ENCODE data around the gene LAMA2. TPM values are rescaled to one million over a fixed set of nuclear protein-coding genes. Genes with fewer than 3 reads are reported as not detected.

Gene LAMA2
- total and polyA plus RNA-seq, 2 of the 8 experiments (the other 6 are each of a cell fraction or from before 2014, with no cell fraction given) = 1.3 to 3.8 TPM

GRCh38 chr6:129014302-129014701, 131.4 kb downstream of the LAMA2 start:
- no peaks in the 10 kb centered on the region for H3K23me2 ChIP-seq (ENCODE audit: low read depth, low read length)
- no peak overlapping the region for H3K18ac ChIP-seq (ENCODE audit: extremely low read depth, low read length)
- no peak overlapping the region for H3K4me2 ChIP-seq (ENCODE audit: insufficient read depth in 1 of 2, low read depth in 2 of 2, low read length in 2 of 2)
- no peak overlapping the region for H4K5ac ChIP-seq (ENCODE audit: insufficient read length, low read depth, low read length)
- CTCF ChIA-PET (ENCODE audit: partially characterized antibody) = interaction anchor here (1.6 kb wide), 1 partner anchor 40 kb away, joined by 6 read pairs; no protein-coding TSS in a partner anchor
- WGBS, 2 experiments (ENCODE audit: extremely low coverage in 1 of 2, insufficient coverage in 1 of 2, insufficient read length in 1 of 2, insufficient replicate concordance in 2 of 2, low coverage in 1 of 2, low lambda C conversion rate in 2 of 2, missing lambda C conversion rate in 1 of 2) = 90% methylated on average over 2 of the region's 2 CpGs; no CpG with 5 or more reads in 1 of the 2 experiments
- H3K36me3 ChIP-seq (ENCODE audit: control insufficient read depth in 2 of 4, insufficient read depth in 4 of 4, low read length in 3 of 4) = no peaks in the 10 kb centered on the region
- no peak overlapping the region for H3K4ac ChIP-seq (replicated peaks; ENCODE audit: insufficient read length, low read depth, low read length)
- no peak overlapping the region for H2BK15ac ChIP-seq (ENCODE audit: low read length)
- no peak overlapping the region for H3K14ac ChIP-seq (ENCODE audit: insufficient read length)
- no peaks in the 10 kb centered on the region for H3K79me2 ChIP-seq (ENCODE audit: control insufficient read depth in 1 of 2, insufficient read depth in 2 of 2, low read length in 2 of 2)
- H3K9ac ChIP-seq (replicated peaks in 1 of 4; ENCODE audit: extremely low read depth in 1 of 4, low read depth in 3 of 4, low read length in 3 of 4) = no peak overlapping the region
- no peaks in the 10 kb centered on the region for H3K9me3 ChIP-seq (ENCODE audit: insufficient read depth in 2 of 2, low read depth in 1 of 2, low read length in 1 of 2)
- no peak overlapping the region for H2BK12ac ChIP-seq (ENCODE audit: low read depth, low read length)
- H2BK20ac ChIP-seq (ENCODE audit: low read length) = no peak overlapping the region
- H3K4me3 ChIP-seq (ENCODE audit: extremely low read depth in 1 of 4, insufficient read depth in 2 of 4, low read depth in 3 of 4, low read length in 4 of 4) = no peak overlapping the region
- no peak overlapping the region for H2BK5ac ChIP-seq (ENCODE audit: low read depth, low read length)
- FAIRE-seq (no peak), DNase-seq (ENCODE audit: low read depth in 1 of 2, low spot score in 2 of 2) (no peak)
- H3K27me3 ChIP-seq (replicated peaks in 1 of 4; ENCODE audit: control insufficient read depth in 3 of 4, extremely low read depth in 1 of 4, insufficient read depth in 3 of 4, low read length in 3 of 4) = no peaks in the 10 kb centered on the region
- no peaks in the 10 kb centered on the region for H3K4me1 ChIP-seq (replicated peaks in 1 of 4; ENCODE audit: control insufficient read depth in 3 of 4, insufficient read depth in 4 of 4, low read length in 3 of 4)
- H4K91ac ChIP-seq (replicated peaks; ENCODE audit: insufficient read length, low read length) = no peak overlapping the region
- H3K56ac ChIP-seq (replicated peaks; ENCODE audit: insufficient read length, low read depth, low read length) = no peak overlapping the region
- no peak overlapping the region for H4K8ac ChIP-seq (ENCODE audit: extremely low read depth, insufficient read depth, low read length)
- H2BK120ac ChIP-seq (replicated peaks; ENCODE audit: low read depth, low read length) = no peak overlapping the region
- H3K79me1 ChIP-seq (ENCODE audit: low read depth, low read length) = no peaks in the 10 kb centered on the region
- POLR2A ChIA-PET (ENCODE audit: partially characterized antibody) = no interaction called here
- H3K27ac ChIP-seq (ENCODE audit: low read depth, low read length) = no peak overlapping the region
- no peaks in the 10 kb centered on the region for H4K20me1 ChIP-seq (replicated peaks in 1 of 2; ENCODE audit: control insufficient read depth in 1 of 2, insufficient read depth in 2 of 2, low read length in 2 of 2)
- no peak overlapping the region for H2AK5ac ChIP-seq (ENCODE audit: low read depth, low read length)
- H2AFZ ChIP-seq (ENCODE audit: low read length) = no peak overlapping the region
- no peak overlapping the region for H3K23ac ChIP-seq (ENCODE audit: insufficient read length)
- TF ChIP-seq MAFK (IDR thresholded peaks at IDR 0.05; ENCODE audit: low read depth, low read length) = no peak
- no peak for TF ChIP-seq CREB1 (IDR thresholded peaks at IDR 0.05)
- no peak for TF ChIP-seq CEBPB (IDR thresholded peaks at IDR 0.05; ENCODE audit: low read depth, low read length)
- TF ChIP-seq CBX8 (IDR thresholded peaks at IDR 0.05; ENCODE audit: borderline replicate concordance, low read depth, low read length) = no peak
- TF ChIP-seq SAP30 (IDR thresholded peaks at IDR 0.05; ENCODE audit: insufficient read depth, insufficient replicate concordance, low read length) = no peak
- TF ChIP-seq KDM5A (IDR thresholded peaks at IDR 0.05; ENCODE audit: low read length) = no peak
- no peak for TF ChIP-seq SP1 (IDR thresholded peaks at IDR 0.05; ENCODE audit: low read depth, low read length)
- TF ChIP-seq RNF2 (IDR thresholded peaks at IDR 0.05; ENCODE audit: borderline replicate concordance, low read depth, low read length, missing control alignments, poor library complexity, severe bottlenecking) = no peak
- no peak for TF ChIP-seq SRF (IDR thresholded peaks at IDR 0.05; ENCODE audit: low read depth, low read length)
- no peak for TF ChIP-seq TAF1 (IDR thresholded peaks at IDR 0.05; ENCODE audit: low read depth, low read length)
